GM18907 (cell line): ENCODE data around the gene SLC12A9.

ENCODE experiments used
- ATAC-seq: cut with Tn5 transposase; IDR thresholded peaks from one replicate; pipeline ENCODE4 v1.9.1; 2021; ENCODE audit warnings: mild to moderate bottlenecking, moderate library complexity; ENCODE audit not compliant: unreplicated experiment

The SLC12A9 gene

DNA sequence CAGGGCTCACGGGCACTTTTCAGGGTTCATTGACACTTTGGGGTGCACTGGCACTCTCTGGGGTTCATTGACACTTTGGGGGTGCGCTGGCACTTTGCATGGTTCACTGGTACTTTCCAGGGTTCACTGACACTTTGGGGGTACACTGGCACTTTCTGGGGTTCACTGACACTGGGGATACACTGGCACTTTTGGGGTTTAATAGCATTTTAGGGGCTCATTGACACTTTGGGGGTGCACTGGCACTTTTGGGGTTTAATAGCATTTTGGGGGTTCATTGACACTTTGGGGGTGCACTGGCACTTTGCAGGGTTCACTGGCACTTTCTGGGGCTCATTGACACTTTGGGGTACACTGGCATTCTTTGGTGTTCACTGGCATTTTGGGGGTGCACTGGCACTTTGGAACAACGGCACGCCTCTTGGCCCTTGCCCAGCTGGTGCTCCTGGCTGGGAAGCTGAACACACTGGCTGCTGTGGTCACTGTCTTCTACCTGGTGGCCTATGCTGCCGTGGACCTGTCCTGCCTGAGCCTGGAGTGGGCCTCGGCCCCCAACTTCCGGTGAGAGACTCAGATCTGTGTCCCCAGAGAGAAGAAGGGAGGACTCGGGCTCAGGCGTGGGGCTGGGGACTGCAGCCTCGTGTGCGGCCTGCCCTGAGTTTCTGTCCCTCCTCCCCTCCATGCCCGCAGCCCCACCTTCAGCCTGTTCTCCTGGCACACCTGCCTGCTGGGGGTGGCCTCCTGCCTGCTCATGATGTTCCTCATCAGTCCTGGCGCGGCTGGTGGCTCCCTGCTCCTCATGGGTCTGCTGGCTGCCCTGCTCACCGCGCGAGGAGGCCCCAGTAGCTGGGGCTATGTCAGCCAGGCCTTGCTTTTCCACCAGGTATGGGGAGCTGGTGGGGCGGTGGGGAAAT, 8.4 kb downstream of the SLC12A9 start:
- ATAC-seq = no peak

DNA sequence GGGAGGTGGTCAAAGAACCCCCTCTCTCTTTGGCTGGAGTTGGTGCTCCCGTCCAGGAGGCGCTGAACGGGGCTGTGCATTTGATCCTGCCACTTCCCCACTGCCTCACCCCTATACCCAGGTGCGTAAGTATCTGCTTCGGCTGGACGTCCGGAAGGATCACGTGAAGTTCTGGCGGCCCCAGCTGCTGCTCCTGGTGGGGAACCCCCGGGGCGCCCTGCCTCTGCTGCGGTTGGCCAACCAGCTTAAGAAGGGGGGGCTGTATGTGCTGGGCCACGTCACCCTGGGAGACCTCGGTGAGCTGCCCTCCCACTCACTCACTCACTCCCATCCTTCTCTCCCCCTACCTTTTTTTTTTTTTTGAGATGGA, 9.1 kb downstream of the SLC12A9 start:
- ATAC-seq = no peak

- ATAC-seq = no peak
These were observed 11.0 kb downstream of the SLC12A9 start for GRCh38 chr7:100863406-100863950.

GRCh38 chr7:100864263-100864845, 11.8 kb downstream of the SLC12A9 start:
- no peak for ATAC-seq

DNA sequence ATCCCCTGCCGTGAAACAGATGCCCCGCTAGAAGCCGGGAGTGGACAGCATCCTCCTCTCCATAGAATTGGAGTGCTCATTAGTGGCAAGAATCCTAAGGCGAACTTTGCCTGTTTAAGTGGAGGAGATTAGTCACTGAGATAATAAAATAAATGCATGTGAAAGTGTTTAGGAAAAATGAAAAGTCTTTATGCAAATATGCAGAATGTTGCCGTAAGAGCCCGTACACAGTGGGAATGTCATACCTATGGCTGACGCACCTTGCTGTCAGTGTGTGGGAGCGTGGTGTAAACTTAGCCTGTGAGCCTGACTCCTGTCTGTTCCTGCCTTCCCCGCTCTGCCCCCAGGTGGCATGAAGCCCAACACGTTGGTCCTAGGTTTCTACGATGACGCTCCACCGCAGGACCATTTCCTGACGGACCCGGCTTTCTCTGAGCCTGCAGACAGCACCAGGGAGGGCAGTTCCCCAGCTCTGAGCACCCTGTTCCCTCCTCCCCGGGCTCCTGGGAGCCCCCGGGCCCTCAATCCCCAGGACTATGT, 12.9 kb downstream of the SLC12A9 start:
- no peak for ATAC-seq

GRCh38 chr7:100865938-100866728, 13.6 kb downstream of the SLC12A9 start:
- ATAC-seq = no peak

GRCh38 chr7:100866729-100867039, 14.2 kb downstream of the SLC12A9 start:
- ATAC-seq = no peak

- ATAC-seq = no peak
These were observed 14.7 kb downstream of the SLC12A9 start, which contains the start of gene TRIP6 for GRCh38 chr7:100867040-100867775. TRIP6 (plus strand) TSS chr7:100867387; CDS start chr7:100867498, 111 bp downstream.

DNA sequence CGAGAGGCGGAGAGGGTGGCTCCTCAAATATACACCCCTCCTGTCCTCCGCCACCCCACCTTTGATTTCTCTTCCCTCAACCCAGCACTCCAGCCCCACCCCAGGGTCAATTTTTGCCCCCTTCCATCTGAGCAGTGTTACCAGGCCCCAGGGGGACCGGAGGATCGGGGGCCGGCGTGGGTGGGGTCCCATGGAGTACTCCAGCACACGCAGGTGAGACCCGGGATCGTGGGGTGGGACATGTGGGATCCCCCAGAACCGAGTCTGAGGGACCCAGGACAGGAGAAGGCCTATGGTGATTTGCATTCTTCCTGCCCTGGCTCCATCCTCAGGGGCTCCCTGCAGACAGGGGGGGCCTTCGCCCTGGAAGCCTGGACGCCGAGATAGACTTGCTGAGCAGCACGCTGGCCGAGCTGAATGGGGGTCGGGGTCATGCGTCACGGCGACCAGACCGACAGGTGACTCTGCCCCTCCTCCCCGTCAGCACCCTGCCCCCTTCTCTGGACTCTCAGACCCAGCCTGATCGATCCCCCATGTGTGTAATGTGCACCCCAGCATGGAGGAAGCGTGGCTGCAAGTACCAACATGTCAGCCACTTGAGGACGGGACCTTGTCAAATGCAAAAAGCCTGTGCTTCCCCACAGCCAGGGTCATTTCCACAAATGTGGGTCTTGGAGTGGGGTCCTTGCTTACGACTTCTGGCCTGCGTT, 15.4 kb downstream of the SLC12A9 start:
- ATAC-seq = no peak

DNA sequence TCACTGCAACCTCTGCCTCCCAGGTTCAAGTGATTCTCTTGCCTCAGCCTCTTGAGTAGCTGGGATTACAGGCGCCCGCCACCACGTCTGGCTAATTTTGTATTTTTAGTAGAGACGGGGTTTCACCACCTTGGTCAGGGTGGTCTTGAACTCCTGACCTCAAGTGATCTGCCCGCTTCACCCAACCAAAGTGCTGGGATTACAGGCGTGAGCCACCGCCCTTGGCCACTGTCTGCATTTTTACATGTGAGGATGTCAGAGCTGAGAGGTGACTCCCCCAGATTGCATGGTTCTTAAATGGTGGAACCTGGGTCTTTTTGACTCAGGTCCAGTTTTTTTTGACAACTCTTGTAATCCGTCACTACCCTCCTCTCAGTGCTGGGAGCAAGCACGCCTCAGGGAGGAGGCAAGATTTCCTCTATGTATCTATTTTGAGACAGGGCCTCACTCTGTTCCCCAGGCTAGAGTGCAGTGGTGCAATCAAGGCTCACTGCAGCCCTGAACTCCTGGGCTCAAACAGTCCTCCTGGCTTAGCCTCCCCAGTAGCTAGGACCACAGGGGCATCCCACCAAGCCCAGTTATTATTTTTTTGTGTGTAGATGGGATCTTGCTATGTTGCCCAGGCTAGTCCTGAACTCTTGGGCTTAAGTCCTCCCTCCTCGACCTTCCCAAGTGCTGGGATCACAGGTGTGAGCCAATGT, 21.2 kb downstream of the SLC12A9 start:
- no peak for ATAC-seq

GRCh38 chr7:100874300-100874576, 21.7 kb downstream of the SLC12A9 start:
- no peak for ATAC-seq

- peak; percentile 88 for ATAC-seq
These were observed 22.3 kb downstream of the SLC12A9 start, which contains the start of gene SRRT for GRCh38 chr7:100874577-100875355. SRRT (plus strand) TSS chr7:100875103; CDS start chr7:100875591, 488 bp downstream.

- peak; percentile 17 for ATAC-seq
These were observed 22.8 kb downstream of the SLC12A9 start for GRCh38 chr7:100875356-100875751.

DNA sequence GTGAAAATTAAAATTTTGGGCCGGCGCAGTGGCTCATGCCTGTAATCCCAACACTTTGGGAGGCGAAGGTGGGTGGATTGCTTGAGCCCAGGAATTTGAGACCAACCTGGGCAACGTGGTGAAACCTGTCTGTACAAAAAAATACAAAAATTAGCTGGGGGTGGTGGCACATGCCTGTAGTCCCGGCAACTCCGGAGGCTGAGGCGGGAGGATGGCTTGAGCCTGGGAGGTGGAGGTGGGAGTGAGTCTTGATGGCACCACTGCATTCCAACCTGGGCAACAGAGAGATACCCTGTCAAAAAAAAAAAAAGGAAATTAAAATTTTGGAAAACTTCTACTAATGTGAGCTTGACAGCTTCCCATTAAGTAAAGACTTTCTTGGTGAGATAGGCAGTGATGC, 25.5 kb downstream of the SLC12A9 start:
- ATAC-seq = no peak

DNA sequence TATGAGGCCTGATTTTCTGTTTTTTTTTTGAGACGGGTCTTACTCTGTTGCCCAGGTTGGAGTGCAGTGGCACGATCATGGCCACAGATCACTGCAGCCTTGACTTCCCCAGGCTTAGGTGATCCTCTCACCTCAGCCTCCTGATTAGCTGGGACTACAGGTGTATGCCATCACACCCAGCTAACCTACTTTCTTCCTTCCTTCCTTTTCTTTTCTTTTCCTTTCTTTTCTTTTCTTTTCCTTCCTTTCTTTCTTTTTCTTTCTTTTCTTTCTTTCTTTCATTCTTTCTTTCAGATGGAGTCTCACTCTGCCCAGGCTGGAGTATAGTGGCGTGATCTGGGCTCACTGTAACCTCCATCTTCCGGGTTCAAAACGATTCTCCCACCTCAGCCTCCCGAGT, 26.2 kb downstream of the SLC12A9 start:
- no peak for ATAC-seq

DNA sequence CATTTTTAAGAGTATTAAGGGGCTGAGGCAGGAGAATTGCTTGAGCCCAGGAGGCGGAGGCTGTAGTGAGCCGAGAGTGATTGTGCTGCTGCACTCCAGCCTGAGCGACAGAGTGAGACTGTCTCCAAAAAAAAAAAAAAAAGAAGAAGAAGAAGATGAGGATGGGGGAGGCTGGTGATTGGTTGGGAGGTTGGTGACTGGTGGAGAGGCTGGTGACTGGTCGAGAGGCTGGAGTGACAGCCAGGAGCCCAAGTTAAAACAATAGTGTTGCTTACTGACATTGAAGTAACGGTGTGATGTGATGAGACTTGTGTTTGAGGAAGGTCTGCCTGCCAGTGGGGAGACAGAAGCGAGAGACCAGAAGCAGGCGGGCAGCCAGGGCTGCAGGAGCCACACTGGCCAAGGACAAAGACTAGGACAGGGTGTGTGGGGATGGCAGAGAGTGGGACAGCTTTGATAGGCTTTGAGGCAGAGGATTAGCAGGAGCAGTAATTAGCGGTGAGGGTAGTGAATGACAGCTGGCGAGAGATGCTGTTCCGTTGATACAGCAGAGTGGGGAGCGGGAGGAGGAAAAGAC, 27.3 kb downstream of the SLC12A9 start:
- ATAC-seq = no peak

DNA sequence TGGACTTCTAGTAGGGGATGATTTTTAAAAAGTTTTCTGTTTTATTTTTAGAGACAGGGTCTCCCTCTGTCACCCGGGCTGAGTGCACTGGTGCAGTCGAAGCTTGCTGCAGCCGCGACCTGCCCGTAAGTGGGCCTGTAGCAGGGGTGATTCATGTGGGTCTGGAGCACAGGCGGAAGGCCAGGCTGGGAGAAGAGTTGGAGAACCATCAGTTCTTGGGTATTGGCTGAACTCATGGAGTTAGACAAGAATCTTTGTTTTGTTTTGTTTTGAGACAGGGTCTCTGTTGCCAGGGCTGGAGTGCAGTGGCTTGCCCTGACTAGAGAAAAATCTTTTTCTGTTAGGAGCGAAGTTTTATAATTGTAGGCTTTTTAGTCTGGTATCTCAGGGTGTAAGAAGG, 28.1 kb downstream of the SLC12A9 start:
- no peak for ATAC-seq

DNA sequence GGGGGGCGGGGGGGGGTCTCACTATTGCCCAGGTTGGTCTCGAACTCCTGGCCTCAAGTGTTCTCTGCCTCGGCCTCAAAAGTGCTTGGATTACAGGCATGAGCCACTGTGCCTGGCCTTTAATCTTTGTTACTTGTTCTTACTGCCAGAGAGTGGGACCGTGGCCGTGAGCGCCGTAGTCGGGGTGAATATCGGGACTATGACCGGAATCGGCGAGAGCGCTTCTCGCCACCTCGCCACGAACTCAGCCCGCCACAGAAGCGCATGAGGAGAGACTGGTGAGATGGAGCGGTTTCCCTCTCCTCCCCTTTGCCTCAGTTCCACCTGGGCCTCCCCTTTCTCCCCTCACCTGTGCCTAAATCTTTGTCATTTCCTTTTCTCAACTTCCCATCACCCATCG, 28.6 kb downstream of the SLC12A9 start:
- no peak for ATAC-seq
